GM23338 (cell line): Measurements from ENCODE around the gene PVALEF. TPM values are rescaled to one million over a fixed set of nuclear protein-coding genes. Genes with fewer than 3 reads are reported as not detected.

Experiments used
- ATAC-seq: fragments of 200-7000 bp; cut with Tn5 transposase; 3 replicates; pipeline ENCODE4 v1.9.1; 2020
- DNase-seq: peaks from one replicate; pipeline ENCODE4 v3.0.0-alpha.2; 2015; ENCODE audit warnings: low spot score
- H2AFZ ChIP-seq: fragments of 200-600 bp; sonication (generic); 2 replicates; pipeline ENCODE4 v1.8.0; 2016; ENCODE audit warnings: antibody characterized with exemption, mild to moderate bottlenecking, moderate library complexity
- H3F3A ChIP-seq: fragments of 200-600 bp; sonication (generic); replicated peaks from 2 replicates; pipeline ENCODE4 v1.8.0; 2017; ENCODE audit warnings: antibody characterized with exemption, mixed run types, low read depth
- H3K27ac ChIP-seq: fragments of 200-600 bp; sonication (generic); 2 replicates; pipeline ENCODE4 v1.6.1; 2016; ENCODE audit warnings: low read depth
- H3K27me3 ChIP-seq: fragments of 200-600 bp; sonication (generic); 2 replicates; pipeline ENCODE4 v1.8.0; 2016; ENCODE audit warnings: mild to moderate bottlenecking, mixed run types, moderate library complexity; ENCODE audit not compliant: insufficient read depth
- H3K36me3 ChIP-seq: fragments of 200-600 bp; sonication (generic); 2 replicates; pipeline ENCODE4 v1.8.0; 2016; ENCODE audit warnings: mild to moderate bottlenecking; ENCODE audit not compliant: insufficient read depth
- H3K4me1 ChIP-seq: fragments of 200-600 bp; sonication (generic); 2 replicates; pipeline ENCODE4 v1.8.0; 2016; ENCODE audit warnings: mild to moderate bottlenecking, moderate library complexity; ENCODE audit not compliant: insufficient read depth
- H3K4me2 ChIP-seq: fragments of 200-600 bp; sonication (generic); 2 replicates; pipeline ENCODE4 v1.7.1; 2017; ENCODE audit warnings: mixed run types
- H3K4me3 ChIP-seq: fragments of 200-600 bp; sonication (generic); 2 replicates; pipeline ENCODE4 v1.6.1; 2016; ENCODE audit warnings: mixed run types
- H3K79me2 ChIP-seq: fragments of 200-600 bp; sonication (generic); replicated peaks from 2 replicates; pipeline ENCODE4 v1.8.0; 2017; ENCODE audit warnings: mild to moderate bottlenecking; ENCODE audit not compliant: insufficient read depth
- H3K9me2 ChIP-seq: fragments of 200-600 bp; sonication (generic); 2 replicates; pipeline ENCODE4 v1.8.0; 2017; ENCODE audit not compliant: insufficient read depth
- H4K20me1 ChIP-seq: fragments of 200-600 bp; sonication (generic); replicated peaks from 2 replicates; pipeline ENCODE4 v1.8.0; 2017; ENCODE audit warnings: mild to moderate bottlenecking; ENCODE audit not compliant: insufficient read depth
- H3K27ac Mint-ChIP-seq: 2 replicates; pipeline ENCODE4 v1.8.0; 2020; ENCODE audit warnings: inconsistent platforms, mild to moderate bottlenecking, moderate library complexity, mixed read lengths
- H3K27me3 Mint-ChIP-seq: 3 replicates; pipeline ENCODE4 v1.8.0; 2022; ENCODE audit warnings: low read depth, mild to moderate bottlenecking, moderate library complexity, mixed read lengths, inconsistent platforms; ENCODE audit not compliant: insufficient read depth, poor library complexity
- H3K36me3 Mint-ChIP-seq: 3 replicates; pipeline ENCODE4 v1.8.0; 2021; ENCODE audit warnings: low read depth, mild to moderate bottlenecking, inconsistent platforms, moderate library complexity, mixed read lengths
- H3K4me1 Mint-ChIP-seq: 3 replicates; pipeline ENCODE4 v1.8.0; 2020; ENCODE audit warnings: mild to moderate bottlenecking, inconsistent platforms, mixed read lengths
- H3K4me3 Mint-ChIP-seq: 3 replicates; pipeline ENCODE4 v1.8.0; 2021; ENCODE audit warnings: moderate library complexity, mild to moderate bottlenecking, inconsistent platforms, mixed read lengths
- H3K9me3 Mint-ChIP-seq: 3 replicates; pipeline ENCODE4 v1.8.0; 2020; ENCODE audit warnings: moderate library complexity, mild to moderate bottlenecking, inconsistent platforms, mixed read lengths
- CREB1 ChIP-seq: fragments of 250-450 bp; sonication (Bioruptor Pico); IDR thresholded peaks from 2 replicates; pipeline ENCODE4 v1.5.0; 2020; ENCODE audit warnings: low read depth, mild to moderate bottlenecking, moderate library complexity
- EZH2 ChIP-seq: fragments of 200-600 bp; sonication (generic); IDR thresholded peaks from one replicate; pipeline ENCODE4 v1.8.0; 2017; ENCODE audit warnings: antibody characterized with exemption, mild to moderate bottlenecking, low read depth; ENCODE audit not compliant: unreplicated experiment
- EZH2phosphoT487 ChIP-seq: fragments of 200-600 bp; sonication (generic); IDR thresholded peaks from one replicate; pipeline ENCODE4 v1.8.1; 2018; ENCODE audit warnings: antibody characterized with exemption; ENCODE audit not compliant: unreplicated experiment
- JUNB ChIP-seq: IDR thresholded peaks from one replicate; pipeline ENCODE4 v1.6.1; 2016; ENCODE audit warnings: antibody characterized with exemption; ENCODE audit not compliant: unreplicated experiment
- NANOG ChIP-seq: IDR thresholded peaks from 2 replicates; pipeline ENCODE4 v1.6.1; 2016; ENCODE audit warnings: antibody characterized with exemption, borderline replicate concordance
- POLR2AphosphoS5 ChIP-seq: IDR thresholded peaks from 2 replicates; pipeline ENCODE4 v1.6.1; 2016; ENCODE audit warnings: antibody characterized with exemption, low read depth
- STAT1 ChIP-seq: IDR thresholded peaks from one replicate; pipeline ENCODE4 v1.6.1; 2016; ENCODE audit warnings: antibody characterized with exemption; ENCODE audit not compliant: unreplicated experiment
- ZNF331 ChIP-seq: fragments of 250-450 bp; sonication (Bioruptor Pico); IDR thresholded peaks from 2 replicates; pipeline ENCODE4 v1.5.0; 2020; ENCODE audit warnings: low read depth, mild to moderate bottlenecking, moderate library complexity
- polyA plus RNA-seq: library from polyadenylated mRNA; unstranded; fragments of >200 nt; fragmentation: Nextera tagmentation; extraction: Ambion mirVana; gene quantifications from 2 replicates; pipeline ENCODE4 v1.2.1, GENCODE V29; 2016
- total RNA-seq: library from RNA; depleted of rRNA; stranded (reverse); fragments of >200 nt; shearing (Covaris generic); gene quantifications from 2 replicates; pipeline ENCODE4 v1.2.3, GENCODE V29; 2014
- TF ChIP-seq, protein P1 (sequence below): IDR thresholded peaks from one replicate; pipeline ENCODE4 v1.6.1; 2018; ENCODE audit warnings: antibody characterized with exemption; ENCODE audit not compliant: unreplicated experiment
- TF ChIP-seq, protein P2 (sequence below), 2 experiments: fragments of 200-600 bp in 1 of 2; sonication (generic) in 1 of 2; conservative IDR thresholded peaks; 2 replicates each; pipeline versions ENCODE4 v1.5.1 to v1.6.1; 2016 to 2017; ENCODE audit warnings: antibody characterized with exemption in 2 of 2, low read depth in 2 of 2, mild to moderate bottlenecking in 2 of 2, moderate library complexity in 1 of 2

PVALEF gene
- total and polyA plus RNA-seq, 2 experiments from 2014 or later, result not detected

- H3K9me3 Mint-ChIP-seq, result no peaks in the 10 kb centered on the region
- DNase-seq, result no peak
Measured at GRCh38 chr17:81219476-81220180, 54.3 kb downstream of the PVALEF start.

DNA sequence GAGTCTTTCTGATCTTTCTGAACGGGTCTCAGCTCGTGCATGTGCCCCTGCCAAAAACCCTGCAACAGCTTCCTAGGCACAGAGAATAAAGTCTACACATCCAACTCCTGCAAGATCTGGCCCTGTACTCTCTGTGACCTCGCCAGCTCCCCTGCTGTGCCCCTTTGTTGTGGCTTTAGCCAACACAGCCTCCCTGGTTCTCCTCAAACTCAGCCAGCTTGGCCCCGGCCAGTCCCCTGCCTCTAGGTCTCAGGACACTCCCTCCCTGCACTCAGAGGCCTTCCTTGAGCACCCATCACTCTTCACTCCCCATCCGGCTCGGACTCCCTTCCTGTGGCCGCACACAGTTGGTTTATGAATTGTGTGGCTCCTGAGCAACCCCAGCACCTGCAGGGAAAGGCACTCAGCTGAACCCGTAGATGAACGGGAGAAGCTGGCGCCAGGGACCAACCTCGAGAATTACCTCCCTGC is 56.1 kb downstream of the PVALEF start:
- Histone ChIP-seq H3K79me2 (peaks cover 29% of the 10 kb centered on the region), H3K4me2 (peak overlapping the region; percentile 89), H3K4me3 (peak overlapping the region; percentile 93), H3K27ac (no peak overlapping the region), H3K27me3 (0 out of 2 replicates have a peak, but pooled peaks cover 3% of the 10 kb centered on the region), H3K36me3 (no peaks in the 10 kb centered on the region), H3F3A (no peaks in the 10 kb centered on the region), H3K4me1 (peaks cover 14% of the 10 kb centered on the region), H3K9me2 (no peaks in the 10 kb centered on the region), H4K20me1 (peaks cover 2% of the 10 kb centered on the region; the same call in 1 of the 2 replicates), H2AFZ (no peak overlapping the region)
- no peaks in the 10 kb centered on the region; the same call in 2 of the 3 replicates for H3K9me3 Mint-ChIP-seq
- H3K27ac Mint-ChIP-seq, result no peak overlapping the region; the same call in 1 of the 2 replicates
- TF ChIP-seq NANOG, result no peak
- no peak for TF ChIP-seq STAT1
- TF ChIP-seq, protein P1, sequence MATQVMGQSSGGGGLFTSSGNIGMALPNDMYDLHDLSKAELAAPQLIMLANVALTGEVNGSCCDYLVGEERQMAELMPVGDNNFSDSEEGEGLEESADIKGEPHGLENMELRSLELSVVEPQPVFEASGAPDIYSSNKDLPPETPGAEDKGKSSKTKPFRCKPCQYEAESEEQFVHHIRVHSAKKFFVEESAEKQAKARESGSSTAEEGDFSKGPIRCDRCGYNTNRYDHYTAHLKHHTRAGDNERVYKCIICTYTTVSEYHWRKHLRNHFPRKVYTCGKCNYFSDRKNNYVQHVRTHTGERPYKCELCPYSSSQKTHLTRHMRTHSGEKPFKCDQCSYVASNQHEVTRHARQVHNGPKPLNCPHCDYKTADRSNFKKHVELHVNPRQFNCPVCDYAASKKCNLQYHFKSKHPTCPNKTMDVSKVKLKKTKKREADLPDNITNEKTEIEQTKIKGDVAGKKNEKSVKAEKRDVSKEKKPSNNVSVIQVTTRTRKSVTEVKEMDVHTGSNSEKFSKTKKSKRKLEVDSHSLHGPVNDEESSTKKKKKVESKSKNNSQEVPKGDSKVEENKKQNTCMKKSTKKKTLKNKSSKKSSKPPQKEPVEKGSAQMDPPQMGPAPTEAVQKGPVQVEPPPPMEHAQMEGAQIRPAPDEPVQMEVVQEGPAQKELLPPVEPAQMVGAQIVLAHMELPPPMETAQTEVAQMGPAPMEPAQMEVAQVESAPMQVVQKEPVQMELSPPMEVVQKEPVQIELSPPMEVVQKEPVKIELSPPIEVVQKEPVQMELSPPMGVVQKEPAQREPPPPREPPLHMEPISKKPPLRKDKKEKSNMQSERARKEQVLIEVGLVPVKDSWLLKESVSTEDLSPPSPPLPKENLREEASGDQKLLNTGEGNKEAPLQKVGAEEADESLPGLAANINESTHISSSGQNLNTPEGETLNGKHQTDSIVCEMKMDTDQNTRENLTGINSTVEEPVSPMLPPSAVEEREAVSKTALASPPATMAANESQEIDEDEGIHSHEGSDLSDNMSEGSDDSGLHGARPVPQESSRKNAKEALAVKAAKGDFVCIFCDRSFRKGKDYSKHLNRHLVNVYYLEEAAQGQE, result no peak
- TF ChIP-seq, protein P2, sequence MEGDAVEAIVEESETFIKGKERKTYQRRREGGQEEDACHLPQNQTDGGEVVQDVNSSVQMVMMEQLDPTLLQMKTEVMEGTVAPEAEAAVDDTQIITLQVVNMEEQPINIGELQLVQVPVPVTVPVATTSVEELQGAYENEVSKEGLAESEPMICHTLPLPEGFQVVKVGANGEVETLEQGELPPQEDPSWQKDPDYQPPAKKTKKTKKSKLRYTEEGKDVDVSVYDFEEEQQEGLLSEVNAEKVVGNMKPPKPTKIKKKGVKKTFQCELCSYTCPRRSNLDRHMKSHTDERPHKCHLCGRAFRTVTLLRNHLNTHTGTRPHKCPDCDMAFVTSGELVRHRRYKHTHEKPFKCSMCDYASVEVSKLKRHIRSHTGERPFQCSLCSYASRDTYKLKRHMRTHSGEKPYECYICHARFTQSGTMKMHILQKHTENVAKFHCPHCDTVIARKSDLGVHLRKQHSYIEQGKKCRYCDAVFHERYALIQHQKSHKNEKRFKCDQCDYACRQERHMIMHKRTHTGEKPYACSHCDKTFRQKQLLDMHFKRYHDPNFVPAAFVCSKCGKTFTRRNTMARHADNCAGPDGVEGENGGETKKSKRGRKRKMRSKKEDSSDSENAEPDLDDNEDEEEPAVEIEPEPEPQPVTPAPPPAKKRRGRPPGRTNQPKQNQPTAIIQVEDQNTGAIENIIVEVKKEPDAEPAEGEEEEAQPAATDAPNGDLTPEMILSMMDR (conservative IDR thresholded peaks at IDR 0.05; ENCODE audit: low read depth in 2 of 2), result no peak
- no peak for TF ChIP-seq POLR2AphosphoS5
- TF ChIP-seq CREB1, result no peak
- ATAC-seq (peak; percentile 7), DNase-seq (peak; percentile 60)
- peaks cover 15% of the 10 kb centered on the region for H3K4me1 Mint-ChIP-seq
- H3K4me3 Mint-ChIP-seq, result peak overlapping the region; percentile 76
- H3K27me3 Mint-ChIP-seq, result peaks cover 4% of the 10 kb centered on the region
- H3K36me3 Mint-ChIP-seq, result no peaks in the 10 kb centered on the region; the same call in 1 of the 3 replicates

More at GRCh38 chr17:81219476-81220180, 54.3 kb downstream of the PVALEF start:
- peaks cover 42% of the 10 kb centered on the region for H3K79me2 ChIP-seq
- H3K27ac ChIP-seq, result no peak overlapping the region
- H4K20me1 ChIP-seq, result peaks cover 2% of the 10 kb centered on the region; the same call in 1 of the 2 replicates
- H3K4me1 Mint-ChIP-seq, result peaks cover 15% of the 10 kb centered on the region
- no peak for ATAC-seq
- no peak overlapping the region for H3K4me2 ChIP-seq
- no peaks in the 10 kb centered on the region; the same call in 1 of the 3 replicates for H3K36me3 Mint-ChIP-seq
- H3K9me2 ChIP-seq, result no peaks in the 10 kb centered on the region
- H3K27me3 Mint-ChIP-seq, result peaks cover 4% of the 10 kb centered on the region
- H3K4me3 ChIP-seq, result no peak overlapping the region
- H2AFZ ChIP-seq, result no peak overlapping the region
- no peaks in the 10 kb centered on the region for H3F3A ChIP-seq
- peaks cover 14% of the 10 kb centered on the region for H3K4me1 ChIP-seq
- no peaks in the 10 kb centered on the region for H3K36me3 ChIP-seq
- H3K27me3 ChIP-seq, result 0 out of 2 replicates have a peak, but pooled peaks cover 3% of the 10 kb centered on the region
- no peak overlapping the region for H3K27ac Mint-ChIP-seq
- H3K4me3 Mint-ChIP-seq, result no peak overlapping the region
- no peak for TF ChIP-seq ZNF331 (CRISPR knock-in tag)
- TF ChIP-seq, protein P1, result no peak
- no peak for TF ChIP-seq EZH2phosphoT487
- no peak for TF ChIP-seq STAT1
- TF ChIP-seq JUNB, result no peak
- no peak for TF ChIP-seq EZH2
- TF ChIP-seq POLR2AphosphoS5, result no peak
